Mesothelial cell of epicardium (in vitro differentiated cells): Measurements from ENCODE around the gene STX8. TPM values are rescaled to one million over a fixed set of nuclear protein-coding genes. Genes with fewer than 3 reads are reported as not detected.
"Not testable (repeated sequence)": the region's sequence is repeated elsewhere in the genome, so short reads cannot be mapped to it uniquely, and the experiment has no call there.

Experiments
- DNase-seq, 2 experiments: peaks; one replicate each; pipeline ENCODE4 v3.0.0; 2021; ENCODE audit warnings: low spot score in 2 of 2; ENCODE audit not compliant: unreplicated experiment in 2 of 2
- H3K27ac Mint-ChIP-seq: 2 replicates; pipeline ENCODE4 v1.8.0; 2021; ENCODE audit warnings: mixed read lengths
- H3K27me3 Mint-ChIP-seq: 2 replicates; pipeline ENCODE4 v1.8.0; 2021; ENCODE audit warnings: low read depth, mixed read lengths
- H3K36me3 Mint-ChIP-seq: 2 replicates; pipeline ENCODE4 v1.8.0; 2021; ENCODE audit warnings: mixed read lengths
- H3K4me1 Mint-ChIP-seq: 2 replicates; pipeline ENCODE4 v1.8.0; 2021; ENCODE audit warnings: mixed read lengths
- H3K4me3 Mint-ChIP-seq: 2 replicates; pipeline ENCODE4 v1.8.0; 2021; ENCODE audit warnings: mild to moderate bottlenecking, moderate library complexity, mixed read lengths
- H3K9me3 Mint-ChIP-seq: 2 replicates; pipeline ENCODE4 v1.8.0; 2021; ENCODE audit warnings: mixed read lengths
- total RNA-seq: library from RNA; stranded (reverse); gene quantifications from 3 replicates; pipeline ENCODE4 v1.2.1, GENCODE V29; 2021
- TF ChIP-seq, protein P1 (sequence below): fragments of 200-600 bp; sonication (generic); IDR thresholded peaks from one replicate; pipeline ENCODE4 v1.5.0; 2021; ENCODE audit warnings: antibody characterized with exemption; ENCODE audit not compliant: unreplicated experiment

STX8 gene
- total RNA-seq, 1 donor from 2014 or later = 53.3 TPM

DNA sequence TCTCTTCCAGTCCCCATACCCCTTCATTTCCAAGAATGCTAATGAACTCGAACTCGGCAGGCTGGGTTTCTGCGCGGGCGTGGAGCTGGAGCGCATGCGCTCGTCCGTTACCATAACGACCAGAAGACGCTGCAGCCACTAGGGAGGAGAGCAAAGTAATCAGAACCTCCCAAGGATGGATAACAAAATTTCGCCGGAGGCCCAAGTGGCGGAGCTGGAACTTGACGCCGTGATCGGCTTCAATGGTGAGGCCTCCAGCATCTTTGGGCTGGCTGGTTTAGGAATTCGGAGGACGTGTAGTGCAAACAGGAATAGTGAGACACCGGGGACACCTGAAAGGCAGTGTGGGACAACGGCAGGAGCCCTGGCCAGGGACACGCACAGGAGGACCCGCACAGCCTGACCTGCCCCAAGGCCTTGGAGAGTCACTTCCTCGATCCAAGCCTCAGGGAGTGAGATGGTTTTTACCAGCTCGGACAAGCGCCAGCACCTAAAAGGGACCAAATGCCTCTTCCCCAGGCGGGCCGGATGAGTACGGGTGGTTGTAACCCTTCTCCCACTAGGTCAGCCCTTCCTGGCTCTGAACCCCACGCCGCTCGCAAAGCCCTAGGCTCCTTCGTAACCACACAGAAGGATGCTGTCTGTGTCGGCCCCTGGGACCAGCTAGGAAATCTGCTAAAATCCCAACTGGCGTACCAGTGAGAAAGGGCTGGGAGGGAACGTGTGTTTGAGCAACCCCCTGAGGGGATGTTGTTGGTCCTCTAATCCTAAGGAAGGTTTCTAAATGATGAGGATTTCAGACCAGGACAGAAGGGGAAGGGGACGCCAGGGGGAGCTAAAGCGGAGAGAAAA is 1.1 kb upstream of the STX8 start, which contains the start of gene CFAP52:
Gene CFAP52 (plus strand): TSS at position 122 of the 852 bp plus-strand sequence. CDS start 54 bp downstream, at position 176.
- TF ChIP-seq, protein P1, sequence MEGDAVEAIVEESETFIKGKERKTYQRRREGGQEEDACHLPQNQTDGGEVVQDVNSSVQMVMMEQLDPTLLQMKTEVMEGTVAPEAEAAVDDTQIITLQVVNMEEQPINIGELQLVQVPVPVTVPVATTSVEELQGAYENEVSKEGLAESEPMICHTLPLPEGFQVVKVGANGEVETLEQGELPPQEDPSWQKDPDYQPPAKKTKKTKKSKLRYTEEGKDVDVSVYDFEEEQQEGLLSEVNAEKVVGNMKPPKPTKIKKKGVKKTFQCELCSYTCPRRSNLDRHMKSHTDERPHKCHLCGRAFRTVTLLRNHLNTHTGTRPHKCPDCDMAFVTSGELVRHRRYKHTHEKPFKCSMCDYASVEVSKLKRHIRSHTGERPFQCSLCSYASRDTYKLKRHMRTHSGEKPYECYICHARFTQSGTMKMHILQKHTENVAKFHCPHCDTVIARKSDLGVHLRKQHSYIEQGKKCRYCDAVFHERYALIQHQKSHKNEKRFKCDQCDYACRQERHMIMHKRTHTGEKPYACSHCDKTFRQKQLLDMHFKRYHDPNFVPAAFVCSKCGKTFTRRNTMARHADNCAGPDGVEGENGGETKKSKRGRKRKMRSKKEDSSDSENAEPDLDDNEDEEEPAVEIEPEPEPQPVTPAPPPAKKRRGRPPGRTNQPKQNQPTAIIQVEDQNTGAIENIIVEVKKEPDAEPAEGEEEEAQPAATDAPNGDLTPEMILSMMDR = peak; percentile 40
- H3K9me3 Mint-ChIP-seq = no peaks in the 10 kb centered on the region
- H3K27ac Mint-ChIP-seq = peak within 1 kb of the TSS; percentile 92
- peaks cover 9% of the 10 kb centered on the region for H3K4me1 Mint-ChIP-seq
- H3K27me3 Mint-ChIP-seq = no peaks in the 10 kb centered on the region
- H3K4me3 Mint-ChIP-seq = peak within 1 kb of the TSS; percentile 91
- DNase-seq = peak; percentile 59 to 86
- no peaks in the 10 kb centered on the region for H3K36me3 Mint-ChIP-seq

DNA sequence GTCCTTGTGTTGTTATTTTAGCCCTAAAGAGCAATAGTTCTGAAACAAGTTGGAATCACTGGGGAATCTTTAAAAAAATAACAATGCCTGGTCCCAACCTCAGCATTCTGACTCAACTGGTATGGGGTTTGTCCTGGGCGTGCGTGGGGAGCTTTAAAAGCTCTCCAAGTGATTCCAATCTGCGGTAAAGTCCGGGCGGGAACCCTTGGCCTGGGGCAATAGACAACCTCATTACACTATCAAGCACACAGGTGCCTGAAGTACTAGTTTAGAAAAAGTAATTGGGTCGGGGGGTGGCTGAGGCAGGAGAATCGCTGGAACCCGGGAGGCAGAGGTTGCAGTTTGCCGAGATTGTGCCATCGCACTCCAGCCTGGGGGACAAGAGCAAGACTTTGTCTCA is 4.4 kb downstream of the STX8 start:
- H3K4me1 Mint-ChIP-seq = peaks cover under 1% of the 10 kb centered on the region
- TF ChIP-seq, protein P1 = no peak
- no peak overlapping the region for H3K4me3 Mint-ChIP-seq
- no peak for DNase-seq
- no peaks in the 10 kb centered on the region for H3K27me3 Mint-ChIP-seq
- no peak overlapping the region for H3K27ac Mint-ChIP-seq
- peaks cover 4% of the 10 kb centered on the region for H3K9me3 Mint-ChIP-seq
- peaks cover 15% of the 10 kb centered on the region for H3K36me3 Mint-ChIP-seq

DNA sequence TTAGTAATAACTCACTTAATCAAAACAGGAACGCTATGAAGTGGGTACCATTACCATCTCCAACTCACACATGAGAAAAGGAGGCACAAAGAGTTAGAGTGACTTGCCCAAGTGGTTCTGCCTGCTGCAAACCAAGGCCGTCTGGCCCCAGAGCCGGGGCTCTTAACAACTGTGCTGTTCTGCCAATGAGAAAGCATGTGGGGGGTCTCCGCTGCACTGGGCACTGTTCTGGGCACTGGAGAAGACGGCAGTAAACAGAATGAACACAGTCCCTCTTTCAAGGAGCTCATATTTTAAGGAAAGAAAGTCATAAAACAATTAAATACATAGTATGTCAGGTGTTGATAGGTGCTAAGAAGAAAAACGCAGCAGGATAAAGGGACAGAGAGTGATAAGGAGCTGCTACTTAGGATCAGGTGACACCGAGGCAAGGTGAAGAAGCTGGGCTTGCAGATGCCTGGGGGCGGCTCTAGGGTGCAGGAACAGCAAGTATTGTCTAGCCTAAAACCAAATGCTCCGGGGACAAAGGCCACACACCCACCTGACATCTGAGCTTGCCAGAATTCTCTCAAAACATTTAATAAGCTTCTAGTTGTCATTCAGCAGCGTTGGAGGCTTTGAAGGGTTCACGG is 6.5 kb downstream of the STX8 start:
- Mint-ChIP-seq H3K36me3 (peaks cover 15% of the 10 kb centered on the region), H3K27ac (no peak overlapping the region), H3K27me3 (no peaks in the 10 kb centered on the region), H3K4me1 (peaks cover 9% of the 10 kb centered on the region), H3K9me3 (peaks cover 4% of the 10 kb centered on the region), H3K4me3 (no peak overlapping the region)
- DNase-seq = no peak
- TF ChIP-seq, protein P1 = no peak

DNA sequence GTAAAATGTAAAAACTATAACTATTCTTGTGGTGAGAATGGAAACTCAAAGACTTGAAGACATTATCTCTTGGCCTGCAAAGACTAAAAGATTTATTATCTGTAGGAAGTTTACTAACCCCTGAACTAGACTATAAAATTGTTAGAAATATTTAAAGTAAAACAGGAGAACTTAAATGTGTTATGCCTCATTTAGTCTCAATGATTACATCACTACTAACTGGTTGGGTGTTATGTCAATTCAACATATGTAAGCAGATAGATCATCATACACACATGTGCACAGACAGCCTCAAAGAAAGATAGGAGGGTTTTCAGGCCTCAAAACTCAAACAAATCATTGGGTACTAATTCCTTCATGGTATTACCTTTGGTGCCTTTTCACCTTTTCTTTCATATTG is 7.6 kb downstream of the STX8 start:
- no peak for DNase-seq
- no peak overlapping the region for H3K27ac Mint-ChIP-seq
- no peaks in the 10 kb centered on the region for H3K27me3 Mint-ChIP-seq
- H3K36me3 Mint-ChIP-seq = peaks cover 21% of the 10 kb centered on the region
- H3K4me1 Mint-ChIP-seq = peaks cover 11% of the 10 kb centered on the region
- TF ChIP-seq, protein P1 = no peak
- peaks cover 4% of the 10 kb centered on the region for H3K9me3 Mint-ChIP-seq
- H3K4me3 Mint-ChIP-seq = no peak overlapping the region

DNA sequence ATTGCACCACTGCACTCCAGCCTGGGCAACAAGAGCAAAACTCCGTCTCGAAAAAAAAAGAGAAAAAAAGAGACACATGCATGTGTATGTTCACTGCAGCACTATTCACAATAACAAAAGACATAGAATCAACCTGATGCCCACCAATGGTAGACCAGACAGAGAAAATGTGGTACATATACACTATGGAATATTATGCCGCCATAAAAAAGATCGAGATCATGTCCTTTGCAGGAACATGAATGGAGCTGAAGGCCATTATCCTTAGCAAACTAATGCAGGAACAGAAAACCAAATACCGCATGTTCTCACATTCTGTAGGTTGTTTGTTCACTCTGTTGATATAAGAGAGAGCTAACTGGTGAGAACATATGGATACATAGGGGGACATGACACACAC is 8.9 kb downstream of the STX8 start:
- H3K36me3 Mint-ChIP-seq = peaks cover 25% of the 10 kb centered on the region
- not testable (repeated sequence) for H3K9me3 Mint-ChIP-seq, H3K4me3 Mint-ChIP-seq, H3K27me3 Mint-ChIP-seq, H3K27ac Mint-ChIP-seq, DNase-seq
- peaks cover 11% of the 10 kb centered on the region for H3K4me1 Mint-ChIP-seq

DNA sequence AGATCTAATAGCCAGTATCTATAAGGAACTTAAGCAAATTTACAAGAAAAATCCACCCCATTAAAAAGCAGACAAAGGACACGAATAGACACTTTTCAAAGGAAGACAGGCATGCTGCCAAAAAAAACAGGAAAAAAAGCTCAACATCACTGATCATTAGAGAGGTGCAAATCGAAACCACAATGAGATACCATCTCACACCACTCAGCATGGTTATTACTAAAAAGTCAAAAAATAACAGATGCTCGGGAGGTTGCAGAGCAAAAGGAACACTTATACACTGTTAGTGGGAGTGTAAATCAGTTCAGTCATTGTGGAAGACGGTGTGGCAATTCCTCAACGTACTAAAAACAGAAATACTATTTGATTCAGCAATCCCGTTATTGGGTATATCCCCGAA is 9.6 kb downstream of the STX8 start:
- H3K36me3 Mint-ChIP-seq = peaks cover 25% of the 10 kb centered on the region
- TF ChIP-seq, protein P1 = no peak
- peak overlapping the region; percentile 2 for H3K27ac Mint-ChIP-seq
- DNase-seq = no peak
- no peaks in the 10 kb centered on the region for H3K27me3 Mint-ChIP-seq
- no peak overlapping the region for H3K4me3 Mint-ChIP-seq
- H3K9me3 Mint-ChIP-seq = peaks cover 4% of the 10 kb centered on the region
- peaks cover 11% of the 10 kb centered on the region for H3K4me1 Mint-ChIP-seq
